HFFc6 (cell line): ENCODE data around the gene CELA2A. TPM values are rescaled to one million over a fixed set of nuclear protein-coding genes. Genes with fewer than 3 reads are reported as not detected.
A peak's percentile ranks its signal among the peaks of the same experiment; 100 is the strongest.

Experiments
- DNase-seq: peaks from one replicate; pipeline ENCODE4 v3.0.0-alpha.2; 2018
- H3K27ac Mint-ChIP-seq: 2 replicates; pipeline ENCODE4 v1.8.0; 2020; ENCODE audit warnings: mild to moderate bottlenecking, mixed read lengths
- H3K27me3 Mint-ChIP-seq: 2 replicates; pipeline ENCODE4 v1.8.0; 2021; ENCODE audit warnings: mild to moderate bottlenecking, moderate library complexity, mixed read lengths; ENCODE audit not compliant: insufficient read depth
- H3K36me3 Mint-ChIP-seq: 2 replicates; pipeline ENCODE4 v1.8.0; 2021; ENCODE audit warnings: low read depth, mixed read lengths
- H3K4me1 Mint-ChIP-seq: 2 replicates; pipeline ENCODE4 v1.8.0; 2020; ENCODE audit warnings: low read depth, mixed read lengths
- H3K4me3 Mint-ChIP-seq: 2 replicates; pipeline ENCODE4 v1.8.0; 2020; ENCODE audit warnings: mild to moderate bottlenecking, moderate library complexity, mixed read lengths
- H3K9me3 Mint-ChIP-seq: 2 replicates; pipeline ENCODE4 v1.8.0; 2020; ENCODE audit warnings: mild to moderate bottlenecking, mixed read lengths
- CTCF ChIP-seq: fragments of 200-600 bp; sonication (generic); IDR thresholded peaks from 2 replicates; pipeline ENCODE4 v1.5.0; 2021; ENCODE audit warnings: antibody characterized with exemption, mild to moderate bottlenecking
- total RNA-seq, 6 experiments: library from RNA; stranded (reverse); fragmentation: NEBNext Ultra II Directional; extraction: Animal tissue kit (Norgen Biotek cat#: 25700); gene quantifications; 2 replicates in 1 of 6; 3 replicates in 5 of 6; pipeline ENCODE4 v1.2.3, GENCODE V29; 2021

CELA2A gene
- total RNA-seq, 6 experiments from 2014 or later: not detected

GRCh38 chr1:15493869-15494390 lies 37.4 kb downstream of the CELA2A start:
- Mint-ChIP-seq H3K4me1 (no peaks in the 10 kb centered on the region), H3K4me3 (no peak overlapping the region), H3K27me3 (no peaks in the 10 kb centered on the region; the same call in 1 of the 2 replicates), H3K9me3 (no peaks in the 10 kb centered on the region), H3K36me3 (peaks cover 12% of the 10 kb centered on the region), H3K27ac (no peak overlapping the region)
- no peak for DNase-seq
- no peak for TF ChIP-seq CTCF

DNA sequence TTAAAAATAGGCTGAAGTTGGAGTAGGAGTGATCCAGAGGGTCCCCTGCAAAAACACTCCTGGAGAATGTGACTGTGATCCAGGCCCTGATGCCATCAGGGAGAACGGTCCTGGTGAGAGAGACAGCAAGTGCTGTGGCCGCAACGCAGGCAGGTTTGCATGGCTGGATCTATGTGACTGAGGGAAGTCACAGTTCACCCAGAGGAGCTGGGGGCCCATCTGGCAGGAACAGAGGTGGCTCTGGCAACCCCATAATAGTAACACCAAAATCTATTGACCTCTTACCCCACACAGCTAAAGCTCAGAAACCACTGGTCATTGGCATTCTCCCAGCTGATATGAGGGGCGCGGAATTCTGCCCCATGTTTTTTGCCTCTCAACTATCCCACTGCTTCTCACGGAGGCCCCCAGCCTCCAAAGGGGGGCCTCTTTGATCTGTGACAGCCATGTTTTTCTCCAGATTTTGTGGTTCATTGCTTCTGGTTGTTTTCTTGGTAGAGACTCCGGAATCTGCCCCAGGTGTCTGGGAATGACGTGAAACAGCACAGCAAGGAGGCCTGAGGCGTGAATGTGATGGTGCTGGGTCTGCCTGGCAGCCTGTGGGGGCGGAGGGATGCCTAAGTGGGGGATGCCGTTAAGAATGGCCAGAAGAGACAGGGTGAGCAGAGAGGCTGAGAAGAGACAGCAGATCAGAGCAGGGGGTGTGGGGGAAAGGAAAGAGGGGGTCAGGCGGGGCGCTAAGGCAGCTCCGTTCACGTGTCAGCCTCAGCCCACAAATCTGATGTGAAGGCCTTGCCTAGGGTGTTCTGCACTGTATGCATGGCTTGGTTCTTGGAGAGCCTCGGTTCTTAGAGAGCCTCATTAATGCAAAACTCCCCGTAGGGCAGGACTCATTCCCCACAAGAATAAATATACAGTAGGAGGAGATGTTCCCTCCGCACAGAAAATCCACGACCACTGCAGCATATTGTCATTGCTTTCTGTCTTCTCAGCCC lies 43.9 kb downstream of the CELA2A start:
- Mint-ChIP-seq H3K27me3 (no peaks in the 10 kb centered on the region), H3K36me3 (peaks cover 6% of the 10 kb centered on the region; the same call in 1 of the 2 replicates), H3K9me3 (no peaks in the 10 kb centered on the region), H3K4me1 (no peaks in the 10 kb centered on the region), H3K27ac (no peak overlapping the region), H3K4me3 (no peak overlapping the region)
- no peak for DNase-seq
- TF ChIP-seq CTCF: no peak

DNA sequence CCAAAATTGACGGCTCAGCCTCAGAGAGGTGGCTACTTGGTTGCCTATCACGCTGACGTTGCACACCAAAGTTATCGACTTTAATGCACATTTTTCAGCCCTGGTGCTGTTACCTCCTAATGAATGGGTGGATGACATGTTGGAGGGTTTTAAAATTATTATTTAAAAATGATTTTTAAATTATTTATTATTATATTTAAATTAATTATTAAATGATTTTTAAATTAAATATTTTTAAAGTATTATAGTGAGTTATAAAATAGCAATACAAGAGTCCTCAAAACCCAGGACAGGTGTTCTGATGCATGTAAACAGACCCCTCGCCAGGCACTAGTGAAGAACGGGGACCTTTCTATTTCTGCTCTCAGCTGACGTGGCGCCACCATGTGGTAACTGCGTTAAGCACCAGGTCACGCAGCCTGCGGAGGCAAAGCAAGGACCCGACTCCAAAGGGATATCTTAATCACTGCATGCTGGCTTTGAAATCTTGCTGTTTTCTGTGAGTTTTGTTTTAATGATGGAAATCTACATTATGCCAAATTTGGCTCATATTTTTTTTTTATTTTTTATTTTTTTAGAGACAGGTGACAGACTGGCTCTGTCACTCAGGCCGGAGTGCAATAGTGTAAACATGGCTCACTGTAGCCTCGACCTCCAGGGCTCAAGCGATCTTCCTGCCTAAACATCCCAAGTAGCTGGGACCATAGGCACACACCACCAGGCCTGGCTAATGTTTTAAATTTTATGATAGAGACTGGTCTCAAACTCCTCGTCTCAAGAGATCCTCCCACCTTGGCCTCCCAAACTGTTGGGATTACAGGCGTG lies 44.9 kb downstream of the CELA2A start:
- H3K27me3 Mint-ChIP-seq: no peaks in the 10 kb centered on the region
- peak; percentile 92 for TF ChIP-seq CTCF
- no peak overlapping the region for H3K27ac Mint-ChIP-seq
- H3K36me3 Mint-ChIP-seq: peaks cover under 1% of the 10 kb centered on the region; the same call in 1 of the 2 replicates
- no peaks in the 10 kb centered on the region for H3K4me1 Mint-ChIP-seq
- H3K9me3 Mint-ChIP-seq: no peaks in the 10 kb centered on the region
- no peak for DNase-seq
- H3K4me3 Mint-ChIP-seq: no peak overlapping the region

GRCh38 chr1:15504436-15504835 lies 47.9 kb downstream of the CELA2A start:
- no peaks in the 10 kb centered on the region for H3K27me3 Mint-ChIP-seq
- no peak overlapping the region for H3K27ac Mint-ChIP-seq
- H3K4me3 Mint-ChIP-seq: no peak overlapping the region
- no peak for TF ChIP-seq CTCF
- DNase-seq: no peak
- no peaks in the 10 kb centered on the region for H3K4me1 Mint-ChIP-seq
- no peaks in the 10 kb centered on the region for H3K9me3 Mint-ChIP-seq
- H3K36me3 Mint-ChIP-seq: no peaks in the 10 kb centered on the region

DNA sequence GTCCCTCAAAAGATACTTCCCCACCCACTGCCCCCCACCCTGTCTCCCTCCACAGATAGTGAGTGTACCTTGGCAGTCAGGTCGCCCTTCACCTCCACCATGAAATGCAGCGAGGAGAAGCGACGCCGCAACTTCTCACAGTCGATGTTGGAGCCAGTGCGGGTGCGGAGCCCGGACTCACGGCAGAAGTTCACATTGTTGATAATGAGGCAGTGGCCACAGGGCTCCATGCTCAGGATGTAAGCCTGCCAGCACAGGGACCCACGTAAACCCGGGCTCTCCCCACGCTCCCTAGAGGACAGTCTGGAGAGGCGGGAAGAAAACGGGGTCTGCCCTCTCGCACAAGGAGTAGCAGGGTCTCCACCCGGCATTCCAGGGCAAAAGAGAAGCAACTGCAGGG lies 50.3 kb downstream of the CELA2A start:
- Mint-ChIP-seq H3K4me3 (no peak overlapping the region), H3K9me3 (no peaks in the 10 kb centered on the region), H3K27ac (no peak overlapping the region), H3K36me3 (no peaks in the 10 kb centered on the region), H3K27me3 (no peaks in the 10 kb centered on the region), H3K4me1 (peaks cover 10% of the 10 kb centered on the region)
- DNase-seq: no peak
- no peak for TF ChIP-seq CTCF
